Activated T-helper 1 cell treated with Interleukin-2 at 50 U/mL for 16 hours (primary cell): ENCODE results near the gene EMC7.
"Not testable (repeated sequence)": the region's sequence is repeated elsewhere in the genome, so short reads cannot be mapped to it uniquely, and the experiment has no call there.

Experiments
- DNase-seq: peaks from one replicate; pipeline ENCODE4 v3.0.0-alpha.2; 2020; ENCODE audit warnings: low read depth

EMC7 gene

DNA sequence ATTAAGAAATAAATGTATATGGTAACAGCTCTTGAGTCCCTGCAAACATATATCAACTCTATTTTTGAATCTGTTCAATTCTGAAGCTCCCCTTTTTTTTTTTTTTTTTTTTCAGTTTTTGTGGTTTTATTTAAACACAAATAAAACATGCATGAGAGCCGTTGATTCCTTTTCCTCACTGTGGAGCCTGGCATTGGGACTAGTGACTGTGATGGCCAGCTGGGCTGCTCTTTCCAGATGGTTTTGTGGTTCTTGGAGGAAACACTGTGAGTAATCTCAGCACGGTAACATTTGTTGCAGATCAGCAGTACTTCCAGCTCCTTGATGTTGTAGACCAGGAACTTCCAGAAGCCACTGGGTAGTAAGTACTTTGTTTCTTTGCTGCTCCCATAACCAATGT is 15.9 kb downstream of the EMC7 start:
- DNase-seq, result no peak

DNA sequence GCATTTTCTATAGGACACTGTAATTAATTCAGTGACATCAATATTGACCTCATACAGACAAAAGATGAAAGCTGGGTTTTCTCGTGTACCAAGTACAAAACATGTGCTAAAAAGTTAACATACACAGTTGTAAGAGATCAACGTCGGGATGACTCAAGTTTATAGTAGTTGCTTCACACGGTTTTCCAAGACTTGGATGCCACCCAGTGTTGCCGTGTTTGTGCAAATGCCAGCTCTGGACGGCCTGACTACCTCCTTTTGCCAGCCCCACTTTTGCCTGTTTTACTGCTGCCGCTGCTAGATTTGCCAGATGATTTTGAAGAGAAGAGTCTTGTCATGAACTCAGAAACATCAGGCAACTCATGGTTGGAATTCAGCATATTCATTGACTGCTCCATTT is 17.6 kb downstream of the EMC7 start:
- no peak for DNase-seq

DNA sequence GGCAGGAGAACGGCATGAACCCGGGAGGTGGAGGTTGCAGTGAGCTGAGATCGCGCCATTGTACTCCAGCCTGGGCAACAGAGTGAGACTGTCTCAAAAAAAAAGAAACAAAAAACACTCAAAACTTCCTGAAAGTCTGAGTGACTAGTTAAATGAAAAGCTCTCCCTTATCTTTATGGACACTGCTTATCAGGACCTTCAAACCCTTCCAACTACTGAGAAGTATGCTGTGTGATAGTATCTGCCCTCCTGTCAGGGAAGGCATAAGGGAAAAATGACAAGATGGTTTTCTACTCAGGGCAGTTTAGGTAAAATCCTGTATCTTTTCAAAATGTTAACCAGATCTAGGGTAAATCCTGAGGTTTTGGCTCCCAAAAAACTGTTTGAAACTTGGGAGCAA is 21.8 kb downstream of the EMC7 start:
- no peak for DNase-seq

DNA sequence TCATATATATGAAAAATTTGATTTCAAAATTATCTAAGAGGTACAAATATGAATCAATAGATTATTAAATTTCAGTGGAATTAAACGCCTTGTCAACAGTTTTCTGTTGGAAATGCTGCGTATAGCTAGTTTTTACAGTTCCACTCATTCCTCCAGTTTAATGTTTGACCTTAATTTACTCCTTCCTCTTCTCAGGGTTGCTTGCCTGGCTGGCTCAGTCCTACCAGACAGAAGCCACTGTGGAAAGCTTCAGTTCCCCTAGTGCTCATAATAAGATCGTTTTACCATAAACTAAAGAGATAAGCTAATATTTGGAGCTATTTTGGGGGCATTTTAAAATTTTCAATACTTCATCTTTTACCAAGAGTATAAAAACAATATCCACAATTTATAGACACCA is 22.8 kb downstream of the EMC7 start:
- no peak for DNase-seq

DNA sequence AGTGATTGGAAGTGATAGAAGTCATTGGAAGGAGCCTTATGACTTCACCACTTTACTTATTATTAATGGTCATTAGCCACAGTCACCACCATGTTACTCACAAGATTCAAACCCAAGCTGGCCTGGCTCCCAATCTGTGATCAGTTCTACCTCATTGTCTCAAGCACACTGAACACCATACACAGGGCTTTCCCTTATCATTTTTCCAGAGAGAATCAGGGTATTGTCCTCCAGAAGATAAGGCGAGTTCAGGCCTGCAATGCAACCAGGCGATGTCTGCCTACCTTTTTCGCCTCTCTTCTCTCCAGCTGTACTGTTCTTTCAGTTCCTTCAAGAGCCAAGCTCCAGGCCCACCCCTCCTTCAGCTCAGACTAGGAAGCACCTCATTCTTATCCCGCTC is 24.9 kb downstream of the EMC7 start:
- no peak for DNase-seq

DNA sequence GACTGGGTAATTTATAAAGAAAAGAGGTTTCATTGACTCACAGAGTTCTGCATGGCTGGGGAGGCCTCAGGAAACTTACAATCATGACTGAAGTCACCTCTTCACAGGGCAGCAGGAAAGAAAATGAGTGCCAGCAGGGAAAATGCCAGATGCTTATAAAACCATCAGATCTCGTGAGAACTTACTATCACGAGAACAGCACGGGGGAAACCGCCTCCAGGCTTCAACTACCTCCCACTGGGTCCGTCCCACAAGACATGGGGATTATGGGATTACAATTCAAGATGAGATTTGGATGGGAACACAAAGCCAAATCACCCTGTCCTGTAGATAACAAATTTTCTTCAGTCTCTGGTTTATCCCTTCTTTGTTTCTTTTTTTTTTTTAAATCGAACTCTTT is 31.7 kb downstream of the EMC7 start:
- no peak for DNase-seq

DNA sequence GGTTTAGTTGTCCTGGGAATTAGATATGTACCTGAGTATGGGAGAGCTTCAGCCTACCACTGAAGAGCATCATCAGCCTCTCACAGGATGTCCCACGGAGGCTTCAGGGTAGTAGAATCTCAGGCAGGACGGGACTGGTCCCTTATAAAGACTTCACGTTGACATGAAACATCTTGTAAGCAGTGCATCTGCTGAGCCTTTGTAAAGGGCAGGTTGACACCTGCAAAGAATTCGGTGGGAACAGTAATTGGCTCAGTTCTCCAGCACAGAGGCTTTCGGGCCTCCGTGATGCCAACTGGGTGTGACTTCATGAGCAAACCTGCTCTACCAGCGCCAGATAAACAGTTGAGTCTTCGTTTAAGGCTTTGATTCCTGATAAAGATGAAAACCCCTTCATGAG is 35.7 kb downstream of the EMC7 start:
- no peak for DNase-seq

DNA sequence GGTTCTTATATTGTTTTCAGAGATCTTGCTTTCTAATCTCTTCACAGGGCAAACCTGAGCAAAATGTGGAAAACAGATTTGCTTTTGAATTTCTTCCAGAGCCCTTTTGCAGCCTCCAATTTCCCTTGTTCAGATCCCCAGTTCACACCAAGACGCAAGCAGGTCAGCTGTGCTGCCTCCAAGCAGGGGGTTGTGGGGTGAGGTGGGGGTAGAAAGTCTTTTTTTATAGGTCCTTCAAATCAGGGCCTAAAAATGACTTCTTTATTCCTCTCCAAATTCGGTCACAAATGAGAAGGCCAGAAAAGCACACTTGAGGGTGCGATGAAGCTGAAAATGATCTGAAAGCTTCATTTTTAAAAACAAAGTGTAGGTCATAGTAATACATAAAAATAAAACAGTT is 36.4 kb downstream of the EMC7 start:
- no peak for DNase-seq

DNA sequence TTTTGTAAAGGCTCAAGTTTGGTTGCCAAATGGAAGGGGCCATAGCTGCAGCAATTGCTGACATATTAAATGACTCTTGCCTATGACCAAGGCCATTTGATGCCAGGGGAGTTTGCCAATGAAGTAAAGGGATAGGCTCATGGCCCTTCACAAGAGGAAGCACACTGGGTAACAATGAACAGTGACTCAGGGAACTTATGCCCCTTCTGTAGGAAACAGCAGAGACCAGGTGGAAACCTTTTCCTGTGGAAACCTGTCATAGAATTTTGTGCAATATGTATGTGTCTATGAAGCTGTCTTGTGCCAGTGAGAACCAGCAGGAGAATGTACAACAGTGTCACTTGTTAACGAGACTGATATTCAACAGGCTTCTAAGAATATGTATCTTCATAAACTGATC is 37.2 kb downstream of the EMC7 start:
- DNase-seq, result no peak

DNA sequence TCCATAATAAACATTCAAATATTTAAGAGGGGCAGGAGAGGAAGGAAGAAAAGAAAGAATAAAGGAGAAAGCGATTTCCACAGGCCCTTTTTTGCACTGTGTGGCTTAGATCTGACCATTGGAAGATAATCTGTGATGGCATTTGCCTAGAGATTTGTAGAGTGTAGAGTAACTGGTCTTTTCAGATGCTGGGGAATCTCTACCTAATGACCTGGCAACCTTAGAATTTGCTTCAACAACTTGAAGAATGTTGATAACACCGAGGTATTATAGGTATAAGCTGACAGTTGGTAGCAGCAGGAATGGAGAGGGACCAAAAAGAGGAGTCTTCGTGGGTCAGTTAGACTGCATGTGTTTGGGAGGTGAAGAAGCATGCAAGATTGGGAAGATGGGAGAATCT is 41.7 kb downstream of the EMC7 start:
- DNase-seq, result no peak

DNA sequence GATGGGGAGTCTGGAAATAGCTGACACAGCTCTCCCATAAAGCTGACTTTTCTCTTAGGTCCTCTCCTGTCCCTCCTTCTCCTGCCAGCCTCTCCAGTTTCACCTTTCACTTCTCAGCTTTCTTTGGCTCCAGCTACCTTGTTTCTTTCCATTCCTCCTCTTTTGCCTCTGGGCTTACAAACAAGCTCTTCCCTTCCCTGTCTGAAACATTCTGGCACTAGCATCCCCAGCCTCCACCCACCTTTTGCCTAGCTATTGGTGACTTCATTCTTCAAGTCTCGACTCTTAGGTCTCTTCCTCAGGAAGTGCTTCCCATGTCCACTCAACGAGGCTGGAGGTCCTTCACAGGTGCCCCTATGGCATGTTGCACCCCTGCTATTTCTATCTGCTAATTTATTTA is 42.2 kb downstream of the EMC7 start:
- no peak for DNase-seq

DNA sequence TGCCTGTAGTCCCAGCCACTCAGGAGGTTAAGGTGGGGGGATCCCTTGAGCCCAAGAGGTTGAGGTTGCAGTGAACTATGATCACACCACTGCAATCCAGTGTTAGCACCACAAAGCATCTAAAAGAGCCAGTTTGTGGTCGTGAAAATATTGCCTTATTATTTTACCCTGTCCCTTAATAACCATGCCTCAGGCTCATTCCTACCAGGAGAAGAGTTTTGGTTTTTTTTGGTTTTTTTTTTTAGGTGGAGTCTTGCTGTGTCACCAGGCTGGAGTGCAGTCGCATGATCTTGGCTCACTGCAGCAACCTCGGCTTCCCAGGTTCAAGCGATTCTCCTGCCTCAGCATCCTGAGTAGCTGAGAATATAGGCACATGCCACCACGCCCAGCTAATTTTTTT is 44.8 kb downstream of the EMC7 start:
- DNase-seq, result no peak

DNA sequence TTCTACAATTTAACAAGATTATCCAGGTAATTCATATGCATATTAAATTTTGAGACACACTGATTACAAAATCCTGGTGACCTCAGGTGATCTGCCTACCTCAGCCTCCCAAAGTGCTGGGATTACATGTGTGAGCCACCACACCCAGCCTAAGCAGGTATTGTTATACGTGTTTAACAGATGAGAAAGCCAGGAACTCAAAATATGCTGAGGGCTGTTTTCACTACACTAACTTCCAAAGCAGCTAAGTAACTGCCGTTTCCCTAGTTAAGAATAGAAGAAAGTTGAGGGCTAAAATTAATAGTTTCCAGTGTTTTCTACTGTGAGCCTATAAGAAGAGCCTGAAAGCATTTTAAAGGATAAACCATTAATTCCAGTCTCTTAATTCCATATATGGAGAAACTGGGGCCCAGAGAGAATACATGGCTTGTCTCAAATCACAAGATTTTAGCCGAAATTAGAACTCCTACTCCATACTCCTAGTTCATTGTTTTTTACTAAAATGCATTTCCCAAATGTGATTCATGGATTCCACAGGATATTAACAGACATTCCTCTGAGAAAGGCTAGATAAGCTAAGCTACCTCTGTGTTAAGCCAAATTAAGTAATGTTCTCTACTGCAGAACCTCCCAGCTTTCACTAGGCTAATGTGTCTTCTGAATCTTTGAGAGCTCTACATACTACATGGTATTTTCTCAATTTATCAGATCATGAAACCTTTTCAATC is 45.6 kb downstream of the EMC7 start:
- no peak for DNase-seq

DNA sequence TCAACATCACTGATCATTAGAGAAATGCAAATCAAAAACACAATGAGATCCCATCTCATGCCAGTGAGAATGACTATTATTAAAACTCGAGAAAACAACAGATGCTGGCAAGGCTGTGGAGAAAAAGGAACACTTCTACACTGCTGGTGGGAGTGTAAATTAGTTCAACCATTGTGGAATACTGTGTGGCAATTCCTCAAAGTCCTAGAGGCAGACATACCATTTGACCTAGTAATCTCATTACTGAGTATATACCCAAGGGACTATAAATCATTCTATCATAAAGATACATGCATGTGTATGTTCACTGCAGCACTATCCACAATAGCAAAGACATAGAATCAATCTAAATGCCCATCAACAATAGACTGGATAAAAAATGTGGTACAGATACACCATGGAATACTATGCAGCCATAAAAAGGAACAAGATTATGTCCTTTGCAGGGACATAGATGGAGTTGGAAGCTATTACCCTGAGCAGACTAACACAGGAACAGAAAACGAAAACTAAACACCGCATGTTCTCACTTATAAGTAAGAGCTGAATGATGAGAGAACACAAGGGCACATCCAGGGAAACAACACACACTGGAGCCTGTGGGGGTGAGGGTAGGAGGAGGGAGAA is 47.5 kb downstream of the EMC7 start:
- DNase-seq, result no peak

DNA sequence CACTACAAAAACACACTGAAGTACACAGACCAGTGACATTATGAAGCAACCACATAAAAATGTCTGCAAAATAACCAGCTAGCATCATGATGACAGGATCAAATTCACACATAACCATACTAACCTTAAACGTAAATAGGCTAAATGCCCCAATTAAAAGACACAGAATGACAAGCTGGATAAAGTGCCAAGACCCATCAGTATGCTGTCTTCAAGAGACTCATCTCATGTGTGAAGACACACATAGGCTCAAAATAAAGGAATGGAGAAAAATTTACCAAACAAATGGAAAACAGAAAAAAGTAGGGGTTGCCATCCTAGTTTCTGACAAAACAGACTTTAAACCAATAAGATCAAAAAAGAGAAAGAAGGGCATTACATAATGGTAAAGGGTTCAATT is 51.3 kb downstream of the EMC7 start:
- DNase-seq, result not testable (repeated sequence)

DNA sequence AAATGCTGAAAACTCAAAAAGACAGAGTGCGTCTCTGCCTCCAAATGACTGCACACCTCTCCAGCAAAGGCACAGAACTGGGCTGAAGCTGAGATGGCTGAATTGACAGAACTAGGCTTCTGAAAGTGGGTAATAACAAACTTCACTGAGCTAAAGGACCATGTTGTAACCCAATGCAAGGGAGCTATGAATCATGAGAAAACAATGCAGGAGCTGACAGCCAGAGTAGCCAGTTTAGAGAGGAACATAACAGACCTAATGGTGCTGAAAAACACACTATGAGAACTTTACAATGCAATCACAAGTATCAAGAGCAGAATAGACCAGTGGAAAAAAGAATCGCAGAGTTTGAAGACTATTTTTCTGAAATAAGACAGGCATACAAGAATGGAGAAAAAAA is 52.5 kb downstream of the EMC7 start:
- DNase-seq, result no peak

DNA sequence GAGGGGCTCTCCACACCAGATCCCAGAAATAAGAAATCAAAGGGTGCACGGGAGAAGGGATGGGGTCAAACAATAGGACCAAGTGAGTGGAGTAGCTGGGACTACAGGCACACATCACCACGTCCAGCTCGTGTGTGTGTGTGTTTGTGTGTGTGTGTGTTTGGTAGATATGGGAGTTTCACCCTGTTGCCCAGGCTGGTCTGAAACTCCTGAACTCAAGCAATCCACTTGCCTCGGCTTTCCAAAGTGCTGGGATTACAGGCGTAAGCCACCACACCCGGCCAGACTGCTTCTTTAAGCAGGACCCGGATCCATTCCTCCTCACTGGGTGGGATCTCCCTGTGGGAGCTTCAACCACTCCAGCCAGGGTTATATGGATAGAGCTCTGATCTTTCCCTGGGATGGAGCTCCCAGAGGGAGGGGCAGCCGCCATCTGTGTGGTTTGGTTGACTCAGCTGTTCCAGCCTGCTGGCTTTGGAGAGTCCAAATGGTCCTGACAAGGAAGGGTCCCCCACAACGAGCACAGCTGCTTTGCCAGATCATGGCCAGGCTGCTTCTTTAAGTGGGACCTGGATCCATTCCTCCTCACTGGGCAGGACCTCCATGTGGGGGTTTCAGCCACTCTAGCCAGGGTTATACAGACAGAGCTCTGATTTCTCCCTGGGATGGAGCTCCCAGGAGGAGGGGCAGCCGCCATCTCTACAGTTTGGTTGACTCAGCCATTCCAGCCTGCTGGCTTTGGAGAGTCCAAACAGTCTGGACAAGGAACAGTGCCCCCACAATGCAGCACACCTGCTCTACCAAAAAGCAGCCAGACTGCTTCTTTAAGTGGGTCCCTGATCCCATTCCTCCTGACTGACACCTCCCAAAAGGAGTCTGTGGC is 53.5 kb downstream of the EMC7 start:
- DNase-seq, result no peak

DNA sequence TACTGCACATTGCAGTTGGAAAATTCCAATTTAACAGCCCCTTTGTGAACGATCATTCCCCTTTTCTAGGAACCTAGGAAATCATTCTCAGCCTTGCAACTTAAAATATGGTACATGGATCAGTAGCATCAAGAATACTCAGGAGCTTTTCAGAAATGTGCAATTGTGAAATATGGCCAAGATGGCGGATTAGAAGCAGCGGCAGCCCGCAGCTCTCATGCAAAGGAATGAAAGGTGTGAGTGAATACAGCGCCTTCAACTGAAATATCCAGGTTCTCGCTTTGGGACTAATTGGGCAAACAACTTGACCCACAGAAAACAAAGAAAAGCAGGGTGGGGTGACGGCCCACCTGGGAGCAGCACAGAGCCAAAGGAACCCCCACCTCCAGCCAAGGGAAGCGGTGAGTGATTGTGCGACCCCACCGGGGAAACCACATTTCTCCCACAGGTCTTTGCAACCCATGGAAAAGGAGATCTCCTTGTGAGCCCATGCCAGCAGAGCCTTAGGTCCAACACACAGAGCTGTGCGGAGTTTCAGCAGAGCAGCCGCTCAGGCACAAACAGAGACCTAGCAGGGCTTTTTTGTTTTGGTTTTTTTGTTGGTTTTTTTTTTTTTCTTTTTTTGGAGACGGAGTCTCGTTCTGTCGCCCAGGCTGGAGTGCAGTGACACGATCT is 55.1 kb downstream of the EMC7 start:
- DNase-seq, result no peak

DNA sequence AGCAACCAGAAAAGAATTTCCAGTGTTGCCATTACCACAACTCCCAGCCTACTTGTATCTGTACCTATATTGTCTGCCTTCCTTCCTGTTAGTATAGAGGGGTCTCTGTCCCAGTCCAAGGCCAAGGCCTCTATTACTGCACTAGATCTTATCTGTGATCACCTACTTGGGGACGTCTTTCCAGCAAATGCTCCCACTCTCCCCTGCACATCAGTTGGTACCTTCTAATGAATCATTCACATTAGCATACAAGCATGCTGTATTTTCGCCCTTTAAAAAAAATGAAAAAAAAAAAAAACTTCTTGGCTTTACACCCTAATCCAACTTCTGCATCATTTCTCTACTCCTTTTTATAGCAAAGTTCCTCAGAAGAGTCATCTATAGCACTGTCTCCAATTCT is 57.8 kb downstream of the EMC7 start:
- no peak for DNase-seq

DNA sequence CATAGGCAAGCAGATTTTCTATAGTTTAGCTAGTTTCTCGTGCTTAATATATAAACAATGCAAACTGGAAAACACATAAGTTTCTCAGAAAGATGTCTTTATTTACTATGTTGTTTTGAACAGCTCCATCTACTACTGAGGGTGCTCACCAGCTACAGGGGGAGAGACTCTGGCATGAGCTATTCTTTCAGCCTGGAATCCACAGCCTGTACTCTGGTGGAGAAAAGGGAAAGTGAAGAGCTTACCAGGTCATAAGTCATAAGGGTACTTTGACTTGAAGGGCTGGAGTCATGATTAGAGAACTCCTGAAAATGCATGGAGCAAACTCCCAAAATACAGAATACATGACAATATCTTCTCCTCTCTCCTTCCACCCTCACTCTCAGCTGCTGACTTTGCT is 58.3 kb downstream of the EMC7 start:
- no peak for DNase-seq

DNA sequence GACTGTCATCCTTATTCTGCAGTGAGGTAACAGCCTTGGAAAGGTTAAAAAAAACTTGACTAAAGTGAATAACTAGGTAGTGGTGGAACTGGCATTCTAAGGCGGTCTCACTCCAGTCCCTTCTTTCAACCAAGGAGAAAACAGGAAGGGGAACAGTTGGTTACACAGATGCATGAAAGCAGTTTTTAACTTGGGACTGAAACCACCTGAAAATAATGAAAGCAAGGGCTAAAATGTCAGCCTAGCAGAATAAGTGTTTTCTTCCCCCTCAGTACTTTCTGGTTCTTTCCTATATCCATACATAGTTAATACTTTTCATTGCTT is 61.9 kb downstream of the EMC7 start:
- DNase-seq, result no peak

DNA sequence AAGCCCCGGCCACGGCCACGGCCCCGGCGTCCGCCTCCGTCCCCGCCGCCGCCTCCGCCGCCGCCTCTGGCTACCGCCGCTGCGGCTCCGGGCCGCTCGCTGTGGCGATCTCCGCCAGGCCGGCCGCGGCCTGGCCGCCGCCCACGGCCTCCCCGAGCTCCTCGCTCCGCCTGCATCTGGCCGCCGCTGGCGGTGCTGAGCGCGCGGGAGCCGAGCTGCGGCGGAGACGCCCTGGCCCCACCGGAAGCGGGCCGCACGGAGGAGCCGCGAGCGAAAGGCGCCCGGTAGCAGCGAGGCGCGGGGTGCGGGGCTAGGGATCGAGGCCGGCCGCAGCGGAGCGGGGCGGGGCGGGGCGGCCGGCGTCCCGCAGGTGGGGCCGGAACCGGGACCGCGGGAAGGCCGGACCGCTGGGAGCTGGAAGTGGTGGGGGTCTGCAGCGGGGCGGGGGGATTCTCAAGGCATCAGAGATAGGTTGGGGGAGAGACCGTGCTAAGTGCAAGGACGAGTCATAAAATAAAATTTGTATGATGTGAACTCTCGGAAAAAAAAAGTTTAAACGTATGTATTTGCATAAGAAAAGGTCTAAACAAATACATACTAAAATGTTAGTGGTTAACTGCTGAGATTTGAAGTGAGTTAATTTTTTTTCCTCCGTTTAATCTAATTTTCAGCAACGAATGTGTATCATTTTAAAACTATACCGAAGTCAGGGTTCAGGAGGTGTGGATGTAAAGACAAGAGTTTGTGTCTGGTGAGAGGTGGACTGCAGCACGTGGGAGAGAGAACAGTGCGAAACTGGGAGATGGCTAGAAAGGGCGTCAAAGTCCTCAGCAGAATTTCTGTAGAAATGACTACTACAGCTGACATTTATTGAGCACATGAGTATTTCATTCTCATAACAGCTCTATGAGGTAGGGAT is 62.5 kb downstream of the EMC7 start, which contains the start of gene AVEN:
Gene AVEN (minus strand): TSS at position 334 of the 919 bp plus-strand sequence. CDS start 158 bp downstream, at position 176.
- DNase-seq, result peak; percentile 43
